ENCODE results near the gene SLC2A9. TPM values are rescaled to one million over a fixed set of nuclear protein-coding genes. Genes with fewer than 3 reads are reported as not detected.

The SLC2A9 gene
- total RNA-seq, 1 experiment from 2014 or later, result 33.3 TPM

DNA sequence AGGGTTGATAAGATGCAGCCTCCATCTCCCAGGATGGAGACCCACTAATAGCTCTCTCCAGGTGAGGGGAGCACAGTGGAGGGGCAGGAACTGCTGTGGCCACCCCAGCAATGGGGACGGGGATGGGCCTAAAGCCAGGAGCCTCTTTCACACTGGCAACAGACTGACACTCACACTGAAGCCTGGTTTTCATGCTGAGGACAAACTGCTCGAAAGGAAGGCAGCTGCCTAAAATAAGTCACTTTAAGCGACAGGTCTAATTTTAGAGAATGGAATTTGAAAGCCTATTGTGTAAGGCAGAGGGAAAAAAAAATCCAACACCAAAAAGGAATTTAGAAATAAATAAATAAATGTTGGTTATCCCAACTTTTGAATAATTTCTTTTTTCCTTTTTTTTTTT lies 104.4 kb downstream of the SLC2A9 start:
- TF ChIP-seq CTCF (IDR thresholded peaks at IDR 0.05; ENCODE audit: unreplicated experiment), result no peak
- no peaks in the 10 kb centered on the region for H3K9me3 Mint-ChIP-seq (ENCODE audit: unreplicated experiment)
- ChIA-PET CTCF (interaction anchor here (1.4 kb wide), 1 partner anchor 36 kb away, joined by 3 read pairs; no protein-coding TSS in a partner anchor), POLR2A (no interaction called here)
- peaks cover 14% of the 10 kb centered on the region for H3K36me3 Mint-ChIP-seq (ENCODE audit: insufficient read depth, unreplicated experiment)
- no peaks in the 10 kb centered on the region for H3K27me3 Mint-ChIP-seq (ENCODE audit: insufficient read depth, unreplicated experiment)
- no peaks in the 10 kb centered on the region for H3K4me1 Mint-ChIP-seq (ENCODE audit: insufficient read depth, unreplicated experiment)
- no TSS peak for BruUV-seq (replicated peaks)
- H3K4me3 Mint-ChIP-seq (ENCODE audit: unreplicated experiment), result no peak overlapping the region
- intact Hi-C loops (cut with micrococcal nuclease), result no loop called here
- no peak for DNase-seq (ENCODE audit: unreplicated experiment)
- H3K27ac Mint-ChIP-seq (ENCODE audit: low read depth, unreplicated experiment), result no peak overlapping the region

DNA sequence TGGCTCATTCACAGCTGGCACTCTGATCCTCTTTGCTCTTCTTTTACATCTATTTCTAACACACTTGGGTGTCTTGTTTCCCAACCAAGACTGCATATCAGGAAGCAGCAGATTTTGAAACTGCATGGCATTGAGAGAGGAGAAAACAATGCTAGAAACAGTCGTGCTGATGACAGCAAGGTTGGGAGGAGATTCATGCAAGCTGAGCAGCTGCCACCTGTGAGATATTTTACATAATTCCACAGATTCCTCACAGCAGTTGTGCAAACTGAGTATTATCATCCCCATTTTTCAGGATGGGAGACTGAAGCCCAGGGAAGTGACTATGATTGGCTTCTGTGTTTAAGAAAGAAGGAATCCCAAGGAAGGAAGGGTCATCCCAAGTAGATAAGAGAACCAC lies 105.0 kb downstream of the SLC2A9 start:
- no peak for DNase-seq (ENCODE audit: unreplicated experiment)
- ChIA-PET CTCF (interaction anchor here (0.6 kb wide), 1 partner anchor 1852 kb away, joined by 3 read pairs; no protein-coding TSS in a partner anchor), POLR2A (no interaction called here)
- no peak overlapping the region for H3K4me3 Mint-ChIP-seq (ENCODE audit: unreplicated experiment)
- H3K27ac Mint-ChIP-seq (ENCODE audit: low read depth, unreplicated experiment), result no peak overlapping the region
- intact Hi-C loops (cut with micrococcal nuclease), result no loop called here
- no peak for TF ChIP-seq CTCF (IDR thresholded peaks at IDR 0.05; ENCODE audit: unreplicated experiment)
- BruUV-seq (replicated peaks), result no TSS peak
- peaks cover 18% of the 10 kb centered on the region for H3K36me3 Mint-ChIP-seq (ENCODE audit: insufficient read depth, unreplicated experiment)
- no peaks in the 10 kb centered on the region for H3K4me1 Mint-ChIP-seq (ENCODE audit: insufficient read depth, unreplicated experiment)
- H3K9me3 Mint-ChIP-seq (ENCODE audit: unreplicated experiment), result no peaks in the 10 kb centered on the region
- no peaks in the 10 kb centered on the region for H3K27me3 Mint-ChIP-seq (ENCODE audit: insufficient read depth, unreplicated experiment)

DNA sequence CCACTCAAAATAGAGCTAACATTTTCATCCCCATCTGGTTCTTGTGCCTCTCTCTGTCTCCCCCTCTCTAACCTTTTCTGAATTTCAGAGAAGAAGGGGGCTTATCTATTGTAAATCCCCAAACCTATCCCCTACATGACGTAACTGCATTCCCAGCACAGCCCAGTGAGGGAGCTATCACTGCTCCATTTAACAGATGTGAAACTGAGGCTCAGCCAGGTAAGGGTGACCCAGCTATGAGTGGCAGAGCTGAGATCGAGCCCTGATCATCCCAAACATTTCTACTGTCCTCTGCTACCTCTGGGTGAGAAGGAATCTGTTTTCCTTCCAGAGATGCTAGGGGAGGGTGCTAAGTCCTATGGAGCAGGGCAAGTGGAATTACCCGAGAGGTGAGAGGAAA lies 107.5 kb downstream of the SLC2A9 start:
- CTCF ChIA-PET, result interaction anchor here (1.0 kb wide), 1 partner anchor 101 kb away, joined by 4 read pairs; no protein-coding TSS in a partner anchor
- no peak overlapping the region for H3K27ac Mint-ChIP-seq (ENCODE audit: low read depth, unreplicated experiment)
- BruUV-seq (replicated peaks), result no TSS peak
- intact Hi-C loops (cut with micrococcal nuclease), result no loop called here
- peaks cover 4% of the 10 kb centered on the region for H3K9me3 Mint-ChIP-seq (ENCODE audit: unreplicated experiment)
- H3K4me3 Mint-ChIP-seq (ENCODE audit: unreplicated experiment), result no peak overlapping the region
- DNase-seq (ENCODE audit: unreplicated experiment), result no peak
- TF ChIP-seq CTCF (IDR thresholded peaks at IDR 0.05; ENCODE audit: unreplicated experiment), result no peak
- H3K36me3 Mint-ChIP-seq (ENCODE audit: insufficient read depth, unreplicated experiment), result peaks cover 16% of the 10 kb centered on the region
- no peaks in the 10 kb centered on the region for H3K27me3 Mint-ChIP-seq (ENCODE audit: insufficient read depth, unreplicated experiment)
- H3K4me1 Mint-ChIP-seq (ENCODE audit: insufficient read depth, unreplicated experiment), result no peaks in the 10 kb centered on the region
- POLR2A ChIA-PET, result no interaction called here

GRCh38 chr4:9906996-9907395 lies 114.3 kb downstream of the SLC2A9 start:
- DNase-seq (ENCODE audit: unreplicated experiment), result no peak
- intact Hi-C loops (cut with micrococcal nuclease), result no loop called here
- ChIA-PET CTCF (interaction anchor here (1.6 kb wide), 1 partner anchor 107 kb away, joined by 3 read pairs; no protein-coding TSS in a partner anchor), POLR2A (no interaction called here)
- H3K27ac Mint-ChIP-seq (ENCODE audit: low read depth, unreplicated experiment), result no peak overlapping the region
- peaks cover 32% of the 10 kb centered on the region for H3K36me3 Mint-ChIP-seq (ENCODE audit: insufficient read depth, unreplicated experiment)
- no TSS peak for BruUV-seq (replicated peaks)
- no peak overlapping the region for H3K4me3 Mint-ChIP-seq (ENCODE audit: unreplicated experiment)
- H3K9me3 Mint-ChIP-seq (ENCODE audit: unreplicated experiment), result peaks cover 6% of the 10 kb centered on the region
- no peak for TF ChIP-seq CTCF (IDR thresholded peaks at IDR 0.05; ENCODE audit: unreplicated experiment)
- H3K27me3 Mint-ChIP-seq (ENCODE audit: insufficient read depth, unreplicated experiment), result no peaks in the 10 kb centered on the region
- H3K4me1 Mint-ChIP-seq (ENCODE audit: insufficient read depth, unreplicated experiment), result peaks cover 3% of the 10 kb centered on the region

All from MCF 10A (cell line).